NCI-H69 (cell line): ENCODE data around the gene KCNB1.

Experiments
- DNase-seq: peaks from one replicate; lab custom pipeline; 2025; lab: John Stamatoyannopoulos, UW

The KCNB1 gene

GRCh38 chr20:49469060-49469459 lies 13.4 kb downstream of the KCNB1 start:
- DNase-seq, result no peak

- DNase-seq, result no peak
Measured at GRCh38 chr20:49468412-49468811, 14.1 kb downstream of the KCNB1 start.

GRCh38 chr20:49466114-49466912 lies 16.2 kb downstream of the KCNB1 start:
- DNase-seq, result no peak

DNA sequence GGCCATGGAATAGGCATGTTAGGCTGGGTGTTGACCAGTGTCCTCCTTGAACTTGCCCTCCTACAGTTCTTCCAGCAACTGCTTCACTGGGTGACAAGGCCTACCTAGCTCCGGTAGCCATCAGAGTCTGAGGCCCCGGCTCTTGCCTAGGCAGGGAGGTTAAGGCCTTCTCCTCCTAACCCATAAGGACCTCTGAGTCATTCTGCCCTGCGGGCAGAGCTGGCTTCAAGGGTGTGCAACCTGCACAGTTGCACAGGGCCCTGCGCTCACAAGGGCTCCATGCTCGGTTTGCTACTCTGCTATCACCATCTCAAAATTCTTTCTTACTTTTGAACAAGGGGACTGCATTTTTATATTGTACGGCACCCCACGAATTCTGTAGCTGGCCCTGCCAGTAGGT lies 17.9 kb downstream of the KCNB1 start:
- DNase-seq, result no peak

DNA sequence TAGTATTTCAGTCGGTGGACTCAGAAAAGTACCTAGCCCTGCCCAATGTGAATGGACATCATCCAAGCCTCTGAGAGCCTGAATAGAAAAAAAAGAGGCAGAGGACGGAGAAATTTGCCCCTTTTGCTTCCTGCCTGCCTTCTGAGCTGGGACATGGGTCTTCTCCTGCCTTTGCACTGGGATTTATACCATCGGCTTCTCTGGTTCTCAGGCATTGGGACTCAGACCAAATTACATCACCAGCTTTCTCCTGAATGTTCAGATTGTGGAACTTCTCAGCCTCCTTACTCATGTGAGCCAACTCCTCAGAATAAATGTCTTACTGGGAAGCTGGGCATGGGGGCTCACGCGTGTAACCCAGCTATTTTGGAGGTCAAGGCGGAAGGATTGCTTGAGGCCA lies 19.8 kb downstream of the KCNB1 start:
- DNase-seq, result no peak

DNA sequence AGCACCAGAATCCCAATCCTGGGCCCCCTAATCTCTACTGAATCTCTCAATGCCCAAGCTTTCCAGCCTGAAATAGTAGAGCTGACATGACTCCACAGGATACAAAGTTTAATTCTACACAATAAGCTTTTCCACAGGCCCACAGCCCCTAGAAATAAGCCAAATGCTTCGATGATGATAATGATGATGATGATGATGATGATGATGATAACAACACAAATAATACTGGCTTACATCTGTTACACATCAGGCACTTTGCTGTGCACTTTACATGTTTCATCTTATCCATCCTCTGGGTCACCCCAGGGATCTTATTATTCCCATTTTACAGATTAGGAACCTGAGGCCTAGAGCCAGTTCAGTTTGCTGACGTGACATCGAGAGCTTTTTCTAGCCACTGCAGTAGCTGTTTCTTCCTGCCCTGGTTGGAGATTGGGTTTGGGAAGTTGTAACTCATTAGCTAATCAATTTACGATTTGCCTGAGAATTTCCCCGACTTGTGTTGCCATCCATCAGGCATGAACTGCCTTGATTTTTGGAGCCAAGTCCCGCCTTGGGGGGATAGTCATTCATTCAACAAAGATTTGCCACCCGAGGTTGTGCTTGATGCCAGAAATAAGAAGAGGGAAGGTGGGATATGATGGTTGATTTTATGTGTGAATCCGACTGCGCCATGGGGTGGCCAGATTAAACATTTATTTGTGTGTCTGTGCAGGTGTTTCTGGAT lies 20.4 kb downstream of the KCNB1 start:
- DNase-seq, result no peak

DNA sequence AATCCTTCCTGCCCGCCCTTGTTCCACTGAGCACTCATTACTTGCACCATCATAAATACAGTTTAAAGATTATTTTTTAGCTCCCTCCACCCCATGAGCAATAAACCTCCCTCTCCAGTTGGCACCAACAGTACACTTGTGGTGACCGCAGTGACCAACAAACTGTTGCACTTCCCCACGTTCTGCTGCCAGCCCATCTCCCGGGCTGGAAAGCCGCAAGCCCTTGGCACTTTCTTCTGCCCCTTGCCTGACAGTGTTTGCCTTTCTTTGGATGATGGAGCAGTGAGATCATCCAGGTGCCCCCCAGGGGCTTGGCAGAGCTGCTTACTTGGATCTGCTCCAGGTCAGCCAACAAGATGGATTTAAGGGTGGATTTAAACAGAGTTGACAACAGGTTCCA lies 21.6 kb downstream of the KCNB1 start:
- DNase-seq, result peak; percentile 79

- DNase-seq, result no peak
Measured at GRCh38 chr20:49460131-49460530, 22.3 kb downstream of the KCNB1 start.

GRCh38 chr20:49459684-49460083 lies 22.8 kb downstream of the KCNB1 start:
- no peak for DNase-seq

GRCh38 chr20:49457444-49457843 lies 25.0 kb downstream of the KCNB1 start:
- DNase-seq, result peak; percentile 22

DNA sequence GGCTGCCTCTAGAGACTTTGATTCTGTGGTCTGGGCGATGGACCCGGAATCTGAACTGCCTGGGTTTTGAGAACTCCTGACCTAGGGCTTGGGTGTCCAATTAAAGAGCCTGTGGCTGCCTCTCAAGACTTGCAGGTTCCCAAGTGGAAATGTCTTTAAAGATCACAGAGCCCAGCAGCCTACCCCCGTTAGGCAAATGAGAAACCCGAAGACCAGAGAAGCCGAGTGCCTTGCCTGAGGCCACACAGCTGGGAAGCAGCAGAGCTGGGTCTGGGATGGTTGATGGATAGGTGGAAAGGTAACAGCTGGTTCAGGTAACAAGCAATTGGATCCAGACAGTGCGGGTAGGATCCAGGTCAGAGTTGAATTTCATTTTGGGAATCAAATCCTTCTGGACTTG lies 25.8 kb downstream of the KCNB1 start:
- DNase-seq, result no peak

DNA sequence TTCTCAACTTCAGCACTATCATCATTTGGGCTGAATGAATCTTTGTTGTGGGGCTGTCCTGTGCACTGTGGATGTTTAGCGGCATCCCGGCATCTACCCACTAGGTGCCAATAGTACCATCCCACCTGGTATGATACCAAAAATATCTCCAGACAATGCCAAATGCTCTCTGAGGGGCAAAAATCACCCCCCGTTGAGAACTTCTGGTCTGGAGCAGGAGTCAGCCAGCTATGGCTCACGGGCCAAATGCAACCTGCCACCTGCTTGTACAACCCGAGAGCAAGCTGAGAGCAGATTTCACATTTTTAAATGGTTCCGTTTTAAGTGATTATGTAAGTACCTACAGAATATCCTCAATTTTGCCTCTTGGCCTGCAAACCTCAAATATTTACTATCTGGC lies 26.8 kb downstream of the KCNB1 start:
- DNase-seq, result no peak

DNA sequence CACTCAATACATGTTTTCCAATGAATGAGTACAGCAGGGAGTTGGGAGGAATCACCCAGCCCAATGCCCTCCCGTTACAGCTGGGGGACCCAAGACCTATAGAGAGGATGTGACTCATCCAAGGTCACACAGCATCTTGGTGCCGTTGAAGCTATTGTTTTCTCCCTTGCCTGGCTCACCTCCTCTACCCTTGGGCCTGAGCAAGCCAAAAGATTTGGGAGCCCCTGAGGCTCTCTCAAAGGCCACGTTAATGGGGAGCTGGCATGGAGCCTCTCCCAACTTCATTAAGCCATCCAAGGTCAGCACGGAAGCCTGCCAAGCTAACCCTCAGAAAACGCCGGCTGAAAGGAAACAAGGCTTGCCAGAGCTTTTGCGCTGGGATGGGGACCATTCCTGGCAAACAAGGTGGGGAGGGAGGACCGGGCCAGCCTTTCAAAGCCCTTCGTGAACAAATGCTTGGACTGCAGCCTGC lies 30.4 kb downstream of the KCNB1 start:
- DNase-seq, result no peak

DNA sequence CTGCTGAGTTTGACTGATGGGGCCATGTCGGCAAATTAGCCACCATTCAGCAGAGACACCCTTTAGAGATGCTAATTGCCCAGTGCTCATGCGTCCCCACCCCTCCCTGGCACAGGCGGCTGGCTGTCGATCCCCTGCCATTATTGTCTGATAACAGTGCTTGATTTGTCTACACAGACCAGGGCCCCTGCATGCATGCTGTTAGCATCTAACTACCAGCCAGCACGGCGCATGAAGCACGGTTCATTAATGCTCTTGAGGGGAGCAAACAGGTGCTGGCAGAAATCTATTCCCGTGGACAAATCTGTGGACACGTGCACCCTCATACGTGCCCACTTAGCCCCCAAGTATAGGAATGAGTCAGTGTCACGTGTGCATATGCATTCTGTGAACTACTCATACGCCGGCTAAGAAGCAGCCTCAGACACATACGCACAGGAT lies 32.2 kb downstream of the KCNB1 start:
- peak; percentile 90 for DNase-seq

DNA sequence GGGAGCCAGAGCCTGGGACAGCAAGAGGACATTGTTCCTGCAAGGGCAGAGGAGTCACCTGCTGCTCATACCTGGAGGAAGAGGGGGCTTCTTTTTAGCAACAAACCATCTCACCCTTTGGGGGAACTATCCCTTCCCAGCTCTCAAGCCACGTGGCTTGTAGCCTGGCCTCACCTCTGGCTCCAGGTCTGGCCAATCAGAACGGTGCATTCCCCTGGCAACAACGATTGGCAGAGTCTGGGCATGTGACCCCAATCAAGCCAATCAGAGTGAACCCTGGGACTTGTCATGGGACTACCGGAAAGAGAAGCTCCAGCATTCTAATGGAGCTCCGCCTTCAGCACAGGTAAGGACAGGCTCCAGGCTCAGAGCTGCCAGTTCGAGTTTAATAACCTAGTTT lies 33.6 kb downstream of the KCNB1 start:
- DNase-seq, result peak; percentile 16

- DNase-seq, result peak; percentile 28
Measured at GRCh38 chr20:49447946-49448809, 34.3 kb downstream of the KCNB1 start.

DNA sequence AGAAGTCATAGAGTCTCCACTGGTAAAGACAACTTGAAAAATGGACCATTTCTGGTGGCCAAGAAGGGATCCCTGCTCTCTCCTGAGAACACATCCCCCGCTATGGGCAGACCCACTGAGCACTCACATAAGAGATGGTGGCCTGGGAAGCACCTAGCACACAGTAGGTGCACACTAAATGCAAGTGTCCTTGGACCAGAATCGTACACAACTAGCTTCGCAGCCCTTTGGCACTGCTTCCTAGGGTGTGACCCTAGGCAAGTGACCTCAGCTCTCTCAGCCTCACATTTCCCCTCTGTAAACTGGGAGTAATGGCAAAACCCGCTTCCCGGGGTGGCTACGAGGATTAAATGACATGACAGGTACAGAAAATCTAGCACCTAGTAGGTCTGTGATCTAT lies 35.1 kb downstream of the KCNB1 start:
- DNase-seq, result no peak

GRCh38 chr20:49446808-49447207 lies 35.7 kb downstream of the KCNB1 start:
- no peak for DNase-seq

- DNase-seq, result no peak
Measured at GRCh38 chr20:49446080-49446479, 36.4 kb downstream of the KCNB1 start.

- peak; percentile 31 for DNase-seq
Measured at GRCh38 chr20:49445176-49445575, 37.3 kb downstream of the KCNB1 start.

DNA sequence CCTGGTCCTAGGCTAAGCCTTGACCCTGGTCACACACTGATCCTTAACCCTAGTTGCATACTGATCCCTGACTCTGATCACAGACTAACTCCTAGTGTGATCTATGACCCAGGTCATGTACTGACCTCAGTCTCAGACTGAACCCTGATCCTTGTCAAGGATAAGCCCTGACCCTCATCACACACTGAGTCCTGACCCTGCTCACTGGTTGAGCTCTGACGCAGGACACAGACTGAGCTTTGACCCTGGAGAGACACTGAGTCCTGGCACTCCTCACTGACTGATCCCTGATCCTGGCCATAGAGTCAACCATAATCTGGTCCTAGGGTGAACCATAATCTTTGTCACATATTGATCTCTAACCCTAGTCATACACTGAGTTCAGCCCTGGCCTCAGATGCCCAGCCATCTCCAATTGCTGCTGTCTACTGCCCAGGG lies 37.9 kb downstream of the KCNB1 start:
- DNase-seq, result no peak

DNA sequence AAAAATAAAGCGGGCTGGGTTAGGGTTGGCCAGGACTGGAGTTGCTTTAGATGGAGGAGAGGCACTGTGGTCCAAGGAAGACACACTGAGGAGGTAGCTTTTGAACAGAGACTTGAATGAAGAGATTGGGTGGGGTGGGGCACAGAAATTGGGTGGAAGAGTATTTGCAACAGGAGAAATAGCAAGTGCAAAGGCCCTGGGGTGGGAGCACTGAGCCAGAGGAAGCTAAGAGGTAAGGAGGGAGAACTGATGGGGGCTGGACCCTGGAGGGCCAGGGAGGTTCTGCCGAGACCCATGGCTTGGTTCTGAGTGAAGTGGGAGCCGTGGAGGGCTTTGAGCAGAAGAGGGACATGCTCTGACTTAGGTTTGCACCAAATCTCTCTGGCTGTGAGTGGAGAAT lies 45.4 kb downstream of the KCNB1 start:
- no peak for DNase-seq
